ENCODE measurements around the gene GBGT1.

GBGT1 gene

GRCh38 chr9:133199648-133200321 lies 36.1 kb upstream of the GBGT1 start:
- Histone ChIP-seq H3K27ac (no peak overlapping the region), H3K9me3 (ENCODE audit: severe bottlenecking) (no peaks in the 10 kb centered on the region), H3K4me3 (ENCODE audit: low read depth, low read length) (no peak overlapping the region), H3K27me3 (ENCODE audit: insufficient read depth, low read depth, severe bottlenecking) (no peaks in the 10 kb centered on the region), H3K36me3 (no peaks in the 10 kb centered on the region)
- DNase-seq = no peak
- TF ChIP-seq, protein P1, sequence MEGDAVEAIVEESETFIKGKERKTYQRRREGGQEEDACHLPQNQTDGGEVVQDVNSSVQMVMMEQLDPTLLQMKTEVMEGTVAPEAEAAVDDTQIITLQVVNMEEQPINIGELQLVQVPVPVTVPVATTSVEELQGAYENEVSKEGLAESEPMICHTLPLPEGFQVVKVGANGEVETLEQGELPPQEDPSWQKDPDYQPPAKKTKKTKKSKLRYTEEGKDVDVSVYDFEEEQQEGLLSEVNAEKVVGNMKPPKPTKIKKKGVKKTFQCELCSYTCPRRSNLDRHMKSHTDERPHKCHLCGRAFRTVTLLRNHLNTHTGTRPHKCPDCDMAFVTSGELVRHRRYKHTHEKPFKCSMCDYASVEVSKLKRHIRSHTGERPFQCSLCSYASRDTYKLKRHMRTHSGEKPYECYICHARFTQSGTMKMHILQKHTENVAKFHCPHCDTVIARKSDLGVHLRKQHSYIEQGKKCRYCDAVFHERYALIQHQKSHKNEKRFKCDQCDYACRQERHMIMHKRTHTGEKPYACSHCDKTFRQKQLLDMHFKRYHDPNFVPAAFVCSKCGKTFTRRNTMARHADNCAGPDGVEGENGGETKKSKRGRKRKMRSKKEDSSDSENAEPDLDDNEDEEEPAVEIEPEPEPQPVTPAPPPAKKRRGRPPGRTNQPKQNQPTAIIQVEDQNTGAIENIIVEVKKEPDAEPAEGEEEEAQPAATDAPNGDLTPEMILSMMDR (IDR thresholded peaks at IDR 0.05; ENCODE audit: low read depth, low read length) = no peak

DNA sequence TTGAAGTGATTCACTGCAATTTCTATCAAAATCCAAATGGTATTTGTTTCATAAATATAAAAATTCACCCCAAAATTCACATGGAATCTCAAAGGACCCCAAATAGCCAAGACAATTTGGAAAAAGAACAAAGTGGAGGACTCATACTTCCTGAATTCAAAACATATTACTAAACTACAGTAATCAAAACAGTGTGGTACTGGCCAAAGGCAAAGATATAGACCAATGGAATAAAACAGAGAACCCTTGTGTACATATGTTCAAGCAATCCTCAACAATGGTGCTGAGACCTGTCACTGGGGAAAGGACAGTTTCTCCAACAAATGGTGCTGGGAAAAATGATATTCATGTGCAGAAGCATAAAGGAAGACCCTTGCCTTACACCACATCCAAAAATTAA lies 31.3 kb upstream of the GBGT1 start:
- Histone ChIP-seq H3K4me3 (ENCODE audit: low read depth, low read length) (no peak overlapping the region), H3K36me3 (no peaks in the 10 kb centered on the region), H3K27me3 (ENCODE audit: insufficient read depth, low read depth, severe bottlenecking) (peaks cover 12% of the 10 kb centered on the region), H3K27ac (no peak overlapping the region), H3K9me3 (ENCODE audit: severe bottlenecking) (peaks cover 6% of the 10 kb centered on the region)
- no peak for DNase-seq
- TF ChIP-seq, protein P1 (IDR thresholded peaks at IDR 0.05; ENCODE audit: low read depth, low read length) = no peak

- H3K27ac ChIP-seq = no peak overlapping the region
These were observed 30.9 kb upstream of the GBGT1 start for GRCh38 chr9:133194597-133194996.

GRCh38 chr9:133191989-133192388 lies 28.3 kb upstream of the GBGT1 start:
- TF ChIP-seq, protein P1 (IDR thresholded peaks at IDR 0.05; ENCODE audit: low read depth, low read length) = no peak
- peaks cover 20% of the 10 kb centered on the region for H3K27me3 ChIP-seq (ENCODE audit: insufficient read depth, low read depth, severe bottlenecking)
- DNase-seq = no peak
- no peak overlapping the region for H3K4me3 ChIP-seq (ENCODE audit: low read depth, low read length)
- H3K9me3 ChIP-seq (ENCODE audit: severe bottlenecking) = peaks cover 6% of the 10 kb centered on the region
- H3K27ac ChIP-seq = no peak overlapping the region
- no peaks in the 10 kb centered on the region for H3K36me3 ChIP-seq

More at GRCh38 chr9:133194597-133194996, 30.9 kb upstream of the GBGT1 start:
- Histone ChIP-seq H3K4me3 (ENCODE audit: low read depth, low read length) (no peak overlapping the region), H3K36me3 (no peaks in the 10 kb centered on the region), H3K9me3 (ENCODE audit: severe bottlenecking) (peaks cover 6% of the 10 kb centered on the region), H3K27me3 (ENCODE audit: insufficient read depth, low read depth, severe bottlenecking) (peaks cover 12% of the 10 kb centered on the region)
- DNase-seq = no peak
- TF ChIP-seq, protein P1 (IDR thresholded peaks at IDR 0.05; ENCODE audit: low read depth, low read length) = no peak

DNA sequence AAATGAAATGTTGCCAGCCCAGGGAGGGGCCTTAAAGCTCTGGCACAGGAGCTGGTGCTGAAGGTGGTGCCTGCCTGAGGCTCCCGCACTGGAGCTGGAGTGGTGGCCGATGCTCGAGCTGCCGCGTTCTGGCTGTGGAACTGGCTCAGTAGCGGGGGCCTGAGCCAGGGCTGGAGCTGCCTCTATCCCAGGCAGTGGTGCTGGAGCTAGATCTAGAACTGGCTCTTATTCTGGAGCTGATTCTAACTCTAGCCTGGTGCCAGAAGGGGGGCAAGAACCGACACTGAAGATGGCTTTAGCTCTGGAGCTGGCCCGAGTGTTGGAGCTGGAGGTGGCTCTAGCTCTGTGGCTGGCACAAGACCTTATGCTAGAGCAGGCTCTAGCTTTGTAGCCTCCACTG lies 26.1 kb upstream of the GBGT1 start:
- TF ChIP-seq, protein P1 (IDR thresholded peaks at IDR 0.05; ENCODE audit: low read depth, low read length) = no peak
- H3K27me3 ChIP-seq (ENCODE audit: insufficient read depth, low read depth, severe bottlenecking) = peaks cover 26% of the 10 kb centered on the region

GRCh38 chr9:133188843-133189180 lies 25.1 kb upstream of the GBGT1 start:
- TF ChIP-seq, protein P1 (IDR thresholded peaks at IDR 0.05; ENCODE audit: low read depth, low read length) = no peak
- peaks cover 6% of the 10 kb centered on the region for H3K9me3 ChIP-seq (ENCODE audit: severe bottlenecking)
- H3K4me3 ChIP-seq (ENCODE audit: low read depth, low read length) = no peak overlapping the region
- H3K27me3 ChIP-seq (ENCODE audit: insufficient read depth, low read depth, severe bottlenecking) = peaks cover 27% of the 10 kb centered on the region
- H3K27ac ChIP-seq = no peak overlapping the region
- H3K36me3 ChIP-seq = no peaks in the 10 kb centered on the region
- no peak for DNase-seq

More for the DNA sequence above, 26.1 kb upstream of the GBGT1 start:
- Histone ChIP-seq H3K27ac (no peak overlapping the region), H3K4me3 (ENCODE audit: low read depth, low read length) (no peak overlapping the region), H3K9me3 (ENCODE audit: severe bottlenecking) (peaks cover 6% of the 10 kb centered on the region), H3K36me3 (no peaks in the 10 kb centered on the region)
- DNase-seq = no peak

All from WERI-Rb-1 (cell line).